ENCODE data around the gene ZSCAN10. TPM values are rescaled to one million over a fixed set of nuclear protein-coding genes. Genes with fewer than 3 reads are reported as not detected.

ZSCAN10 gene
- total RNA-seq, 1 experiment from 2014 or later = not detected

DNA sequence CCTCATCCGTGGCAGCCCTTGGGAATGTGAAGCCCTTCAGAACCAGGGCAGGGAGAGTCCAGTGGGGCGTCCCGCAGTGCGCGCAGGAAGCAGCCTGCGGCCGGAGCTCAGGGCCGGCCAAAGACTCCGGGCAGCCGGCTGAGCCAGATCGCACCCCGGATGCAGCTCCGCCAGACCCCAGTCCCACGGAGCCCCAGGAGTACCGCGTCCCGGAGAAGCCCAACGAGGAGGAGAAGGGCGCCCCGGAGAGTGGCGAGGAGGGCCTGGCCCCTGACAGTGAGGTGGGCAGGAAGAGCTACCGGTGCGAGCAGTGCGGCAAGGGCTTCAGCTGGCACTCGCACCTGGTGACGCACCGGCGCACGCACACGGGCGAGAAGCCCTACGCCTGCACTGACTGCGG is 20.2 kb upstream of the ZSCAN10 start:
- Histone ChIP-seq H3K4me3 (ENCODE audit: low read length) (no peak overlapping the region), H3K27ac (ENCODE audit: low read length) (no peak overlapping the region), H3K9me3 (ENCODE audit: low read length) (no peaks in the 10 kb centered on the region), H2AFZ (ENCODE audit: low read length) (no peak overlapping the region), H4K20me1 (ENCODE audit: low read length) (no peaks in the 10 kb centered on the region), H3K9ac (ENCODE audit: low read length) (no peak overlapping the region), H3K79me2 (ENCODE audit: low read length) (peaks cover 9% of the 10 kb centered on the region; the same call in 1 of the 2 replicates), H3K9me2 (replicated peaks; ENCODE audit: low read length) (no peaks in the 10 kb centered on the region), H3F3A (ENCODE audit: low read length, unreplicated experiment) (no peaks in the 10 kb centered on the region), H3K27me3 (ENCODE audit: low read length) (no peaks in the 10 kb centered on the region), H3K4me1 (ENCODE audit: insufficient read depth, low read length) (peaks cover 3% of the 10 kb centered on the region), H3K4me2 (ENCODE audit: low read length) (no peak overlapping the region), H3K36me3 (ENCODE audit: low read depth, low read length) (no peaks in the 10 kb centered on the region)
- DNase-seq (no peak), ATAC-seq (no peak)
- intact Hi-C loops (cut with micrococcal nuclease) = no loop called here
- no TSS peak for BruUV-seq (replicated peaks)
- TF ChIP-seq, protein P1, sequence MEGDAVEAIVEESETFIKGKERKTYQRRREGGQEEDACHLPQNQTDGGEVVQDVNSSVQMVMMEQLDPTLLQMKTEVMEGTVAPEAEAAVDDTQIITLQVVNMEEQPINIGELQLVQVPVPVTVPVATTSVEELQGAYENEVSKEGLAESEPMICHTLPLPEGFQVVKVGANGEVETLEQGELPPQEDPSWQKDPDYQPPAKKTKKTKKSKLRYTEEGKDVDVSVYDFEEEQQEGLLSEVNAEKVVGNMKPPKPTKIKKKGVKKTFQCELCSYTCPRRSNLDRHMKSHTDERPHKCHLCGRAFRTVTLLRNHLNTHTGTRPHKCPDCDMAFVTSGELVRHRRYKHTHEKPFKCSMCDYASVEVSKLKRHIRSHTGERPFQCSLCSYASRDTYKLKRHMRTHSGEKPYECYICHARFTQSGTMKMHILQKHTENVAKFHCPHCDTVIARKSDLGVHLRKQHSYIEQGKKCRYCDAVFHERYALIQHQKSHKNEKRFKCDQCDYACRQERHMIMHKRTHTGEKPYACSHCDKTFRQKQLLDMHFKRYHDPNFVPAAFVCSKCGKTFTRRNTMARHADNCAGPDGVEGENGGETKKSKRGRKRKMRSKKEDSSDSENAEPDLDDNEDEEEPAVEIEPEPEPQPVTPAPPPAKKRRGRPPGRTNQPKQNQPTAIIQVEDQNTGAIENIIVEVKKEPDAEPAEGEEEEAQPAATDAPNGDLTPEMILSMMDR (conservative IDR thresholded peaks at IDR 0.05; ENCODE audit: low read depth, low read length) = no peak
- no peak for TF ChIP-seq EZH2phosphoT487 (IDR thresholded peaks at IDR 0.05; ENCODE audit: borderline replicate concordance, low read length)
- no peak for TF ChIP-seq EZH2 (IDR thresholded peaks at IDR 0.05; ENCODE audit: low read length, unreplicated experiment)
- CTCF ChIA-PET = no interaction called here
- POLR2A ChIA-PET (ENCODE audit: unreplicated experiment) = no interaction called here

DNA sequence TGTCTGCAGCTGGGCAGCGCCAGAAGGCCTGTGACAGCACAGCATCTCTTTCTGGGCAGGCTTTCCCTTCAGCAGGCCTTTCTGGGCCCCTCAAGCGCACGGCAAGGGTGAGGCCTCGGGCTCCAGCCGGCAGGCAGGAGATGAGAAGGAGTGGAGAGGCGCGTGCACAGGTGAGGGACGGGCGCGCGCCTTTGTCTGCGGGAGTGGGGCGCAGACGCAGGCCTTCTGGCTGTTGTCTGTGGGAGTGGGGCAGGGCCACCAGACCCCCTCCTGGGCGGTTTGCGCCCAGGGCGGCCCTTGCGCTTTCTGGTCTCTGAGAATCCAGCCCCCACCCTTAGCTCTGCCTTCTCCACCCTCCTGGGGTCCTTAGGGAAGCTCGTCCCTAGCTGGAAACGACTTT is 19.8 kb upstream of the ZSCAN10 start:
- Histone ChIP-seq H3K9ac (ENCODE audit: low read length) (no peak overlapping the region), H3K4me2 (ENCODE audit: low read length) (no peak overlapping the region), H2AFZ (ENCODE audit: low read length) (no peak overlapping the region), H3K27me3 (ENCODE audit: low read length) (no peaks in the 10 kb centered on the region), H3K27ac (ENCODE audit: low read length) (no peak overlapping the region), H3K4me3 (ENCODE audit: low read length) (no peak overlapping the region), H3K36me3 (ENCODE audit: low read depth, low read length) (no peaks in the 10 kb centered on the region), H3F3A (ENCODE audit: low read length, unreplicated experiment) (no peaks in the 10 kb centered on the region), H3K4me1 (ENCODE audit: insufficient read depth, low read length) (peaks cover 7% of the 10 kb centered on the region), H3K9me3 (ENCODE audit: low read length) (no peaks in the 10 kb centered on the region), H4K20me1 (ENCODE audit: low read length) (no peaks in the 10 kb centered on the region), H3K9me2 (replicated peaks; ENCODE audit: low read length) (no peaks in the 10 kb centered on the region), H3K79me2 (ENCODE audit: low read length) (peaks cover 14% of the 10 kb centered on the region; the same call in 1 of the 2 replicates)
- TF ChIP-seq, protein P1 (conservative IDR thresholded peaks at IDR 0.05; ENCODE audit: low read depth, low read length) = no peak
- no peak for TF ChIP-seq EZH2 (IDR thresholded peaks at IDR 0.05; ENCODE audit: low read length, unreplicated experiment)
- TF ChIP-seq EZH2phosphoT487 (IDR thresholded peaks at IDR 0.05; ENCODE audit: borderline replicate concordance, low read length) = no peak
- POLR2A ChIA-PET (ENCODE audit: unreplicated experiment) = no interaction called here
- ATAC-seq (no peak), DNase-seq (no peak)
- intact Hi-C loops (cut with micrococcal nuclease) = no loop called here
- CTCF ChIA-PET = no interaction called here
- BruUV-seq (replicated peaks) = no TSS peak

DNA sequence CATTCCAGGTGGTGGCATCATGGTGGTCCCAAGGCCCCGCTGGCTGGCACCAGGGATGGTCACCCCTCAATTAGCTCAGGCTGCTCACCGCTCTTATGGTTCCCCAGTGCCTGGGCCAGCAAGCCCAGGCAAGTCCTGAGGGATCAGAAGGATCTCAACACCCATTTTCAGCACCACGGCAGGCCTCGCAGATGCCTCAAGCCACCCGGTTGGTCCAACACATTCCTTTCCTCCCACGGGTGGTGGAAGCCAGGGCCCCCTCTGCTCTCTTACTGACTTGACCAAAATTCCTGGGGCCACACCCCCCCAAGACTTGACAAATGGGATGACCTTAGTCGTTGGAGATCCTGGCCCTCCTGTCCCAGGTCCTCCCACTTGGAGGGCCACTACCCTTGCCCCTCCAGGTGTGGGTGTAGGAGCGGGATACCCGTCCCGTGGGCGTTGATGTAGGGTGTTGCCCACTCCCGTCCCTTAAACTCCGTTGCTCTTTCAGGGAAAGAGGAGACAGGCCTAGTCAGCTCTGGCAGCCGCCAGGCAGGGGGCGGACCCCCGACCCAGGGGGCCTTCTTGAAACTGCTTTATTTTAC is 19.2 kb upstream of the ZSCAN10 start:
- Histone ChIP-seq H3K27ac (ENCODE audit: low read length) (no peak overlapping the region), H3K4me1 (ENCODE audit: insufficient read depth, low read length) (peaks cover 8% of the 10 kb centered on the region), H3K36me3 (ENCODE audit: low read depth, low read length) (no peaks in the 10 kb centered on the region), H3K9me3 (ENCODE audit: low read length) (no peaks in the 10 kb centered on the region), H3K9ac (ENCODE audit: low read length) (no peak overlapping the region), H2AFZ (ENCODE audit: low read length) (no peak overlapping the region), H3K4me3 (ENCODE audit: low read length) (no peak overlapping the region), H3K27me3 (ENCODE audit: low read length) (no peaks in the 10 kb centered on the region), H3K4me2 (ENCODE audit: low read length) (no peak overlapping the region), H3F3A (ENCODE audit: low read length, unreplicated experiment) (no peaks in the 10 kb centered on the region), H4K20me1 (ENCODE audit: low read length) (no peaks in the 10 kb centered on the region), H3K9me2 (replicated peaks; ENCODE audit: low read length) (no peaks in the 10 kb centered on the region), H3K79me2 (ENCODE audit: low read length) (peaks cover 17% of the 10 kb centered on the region)
- no TSS peak for BruUV-seq (replicated peaks)
- ATAC-seq (no peak), DNase-seq (no peak)
- TF ChIP-seq EZH2phosphoT487 (IDR thresholded peaks at IDR 0.05; ENCODE audit: borderline replicate concordance, low read length) (no peak), EZH2 (IDR thresholded peaks at IDR 0.05; ENCODE audit: low read length, unreplicated experiment) (no peak)
- TF ChIP-seq, protein P1 (conservative IDR thresholded peaks at IDR 0.05; ENCODE audit: low read depth, low read length) = no peak
- CTCF ChIA-PET = no interaction called here
- intact Hi-C loops (cut with micrococcal nuclease) = no loop called here
- POLR2A ChIA-PET (ENCODE audit: unreplicated experiment) = no interaction called here

Data from PC-3 (cell line).